GM19463 (cell line): ENCODE results near the gene ITGA2B.
A peak's percentile ranks its signal among the peaks of the same experiment; 100 is the strongest.
"Not testable (repeated sequence)": the region's sequence is repeated elsewhere in the genome, so short reads cannot be mapped to it uniquely, and the experiment has no call there.

Experiments used
- ATAC-seq: cut with Tn5 transposase; IDR thresholded peaks from one replicate; pipeline ENCODE4 v1.9.1; 2021; ENCODE audit warnings: mild to moderate bottlenecking, moderate library complexity; ENCODE audit not compliant: unreplicated experiment

Gene ITGA2B

DNA sequence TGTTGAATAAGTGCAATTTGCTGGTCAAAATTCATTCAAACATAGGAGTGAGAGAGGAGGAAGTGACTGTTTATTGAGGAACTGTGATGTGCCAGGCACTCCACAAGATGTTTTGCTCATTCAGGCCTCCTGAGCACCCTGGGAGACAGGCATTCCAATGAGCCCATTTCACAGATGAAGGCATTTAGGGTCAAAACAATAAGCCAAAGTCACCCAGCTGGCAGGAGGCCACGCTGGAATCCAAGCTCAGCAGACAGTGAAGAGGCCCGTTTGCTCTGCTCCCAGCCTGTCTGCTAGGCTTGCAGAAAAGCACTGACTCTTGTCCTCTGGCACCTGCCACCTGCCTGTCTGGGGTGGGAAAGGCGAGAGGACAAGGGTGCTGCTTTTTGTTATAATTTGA lies 54.7 kb downstream of the ITGA2B start:
- ATAC-seq = no peak

DNA sequence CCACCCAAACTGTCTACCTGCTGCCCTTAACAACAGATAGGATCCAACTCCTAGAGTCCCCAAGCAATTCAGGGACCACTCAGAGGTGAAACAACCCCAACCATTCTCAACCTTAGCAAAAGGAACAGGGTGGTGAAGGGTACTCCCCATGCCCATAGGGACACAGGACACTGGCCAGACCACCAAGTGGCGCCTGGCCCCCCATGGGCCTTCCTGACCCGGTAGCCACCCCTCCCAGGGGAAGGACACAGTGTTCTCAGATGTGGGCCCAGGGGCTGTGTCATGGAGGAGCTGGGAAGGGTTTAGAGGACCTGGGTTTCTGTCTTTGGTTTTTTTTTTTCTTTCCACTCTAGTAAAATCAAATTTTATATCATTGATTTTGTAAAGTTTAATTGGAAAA lies 55.1 kb downstream of the ITGA2B start:
- no peak for ATAC-seq

DNA sequence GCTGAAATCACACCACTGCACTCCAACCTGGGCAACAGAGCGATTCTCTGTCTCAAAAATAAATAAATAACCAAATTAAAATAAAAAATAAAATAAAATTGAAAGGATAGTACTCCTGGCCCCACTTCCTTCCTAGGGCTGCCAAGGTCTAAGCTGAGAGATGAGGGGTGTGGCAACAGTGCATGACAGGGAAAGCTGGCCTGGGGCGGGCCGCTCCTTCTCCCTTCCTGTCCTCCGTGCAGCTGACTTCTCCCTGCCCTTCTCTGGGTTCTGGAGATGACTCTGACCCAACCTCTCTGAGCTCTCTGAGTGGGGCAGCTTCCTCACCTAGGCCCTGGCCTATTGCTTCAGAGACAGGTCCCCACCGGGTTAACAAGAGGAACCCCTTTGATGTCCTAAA lies 56.1 kb downstream of the ITGA2B start:
- no peak for ATAC-seq

DNA sequence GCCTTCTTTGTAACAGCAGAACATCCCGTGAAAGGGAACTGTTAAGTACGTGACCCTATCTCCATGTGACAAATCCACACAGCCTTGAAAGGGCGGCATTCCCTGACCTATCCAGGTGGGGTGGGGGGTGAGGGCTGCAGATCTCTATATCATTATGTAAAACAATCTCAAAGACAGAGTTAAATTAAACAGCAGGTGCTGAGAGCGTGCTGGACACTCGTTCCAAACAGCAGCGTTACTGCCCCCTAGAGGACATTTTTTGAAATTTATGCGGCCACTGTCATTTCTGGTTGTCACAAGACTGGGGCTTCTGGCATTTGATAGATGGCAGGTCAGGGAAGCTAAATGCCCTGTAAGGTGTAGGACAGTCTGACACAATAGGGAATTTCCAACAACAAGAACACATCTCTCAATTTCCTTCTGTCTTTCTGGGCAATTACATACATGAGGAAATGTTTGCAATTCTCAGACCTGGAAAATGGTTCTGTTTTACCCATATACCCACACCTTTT lies 58.1 kb downstream of the ITGA2B start:
- no peak for ATAC-seq

DNA sequence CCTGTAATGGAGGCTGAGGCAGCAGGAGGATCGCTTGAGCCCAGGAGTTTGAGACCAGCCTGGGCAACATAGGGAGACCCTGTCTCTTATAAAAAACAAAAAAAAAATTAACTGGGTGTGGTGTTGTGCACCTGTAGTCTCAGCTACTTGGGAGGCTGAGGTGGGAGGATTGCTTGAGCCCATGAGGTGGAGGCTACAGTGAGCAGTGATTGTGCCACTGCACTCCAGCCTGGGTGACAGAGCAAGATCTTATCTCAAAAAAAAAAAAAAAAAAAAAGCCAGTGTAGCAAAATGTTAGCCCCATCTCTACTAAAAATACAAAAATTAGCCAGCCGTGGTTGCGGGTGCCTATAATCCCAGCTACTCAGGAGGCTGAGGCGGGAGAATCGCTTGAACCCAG lies 59.2 kb downstream of the ITGA2B start:
- not testable (repeated sequence) for ATAC-seq

DNA sequence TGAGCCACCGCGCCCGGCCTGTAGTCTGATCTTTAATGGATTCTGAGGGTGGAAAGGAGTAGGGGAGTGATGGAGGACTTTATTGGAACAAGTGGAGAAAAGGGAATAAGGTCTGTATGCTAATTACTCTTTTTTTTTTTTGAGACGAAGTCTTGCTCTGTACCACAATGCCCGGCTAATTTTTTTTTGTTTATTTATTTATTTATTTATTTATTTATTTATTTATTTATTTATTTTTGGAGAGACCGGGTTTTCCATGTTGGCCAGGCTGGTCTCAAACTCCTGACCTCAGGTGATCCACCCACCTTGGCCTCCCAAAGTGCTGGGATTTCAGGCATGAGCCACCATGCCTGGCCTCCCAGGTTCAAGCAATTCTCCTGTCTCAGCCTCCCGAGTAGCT lies 59.9 kb downstream of the ITGA2B start:
- ATAC-seq = not testable (repeated sequence)

DNA sequence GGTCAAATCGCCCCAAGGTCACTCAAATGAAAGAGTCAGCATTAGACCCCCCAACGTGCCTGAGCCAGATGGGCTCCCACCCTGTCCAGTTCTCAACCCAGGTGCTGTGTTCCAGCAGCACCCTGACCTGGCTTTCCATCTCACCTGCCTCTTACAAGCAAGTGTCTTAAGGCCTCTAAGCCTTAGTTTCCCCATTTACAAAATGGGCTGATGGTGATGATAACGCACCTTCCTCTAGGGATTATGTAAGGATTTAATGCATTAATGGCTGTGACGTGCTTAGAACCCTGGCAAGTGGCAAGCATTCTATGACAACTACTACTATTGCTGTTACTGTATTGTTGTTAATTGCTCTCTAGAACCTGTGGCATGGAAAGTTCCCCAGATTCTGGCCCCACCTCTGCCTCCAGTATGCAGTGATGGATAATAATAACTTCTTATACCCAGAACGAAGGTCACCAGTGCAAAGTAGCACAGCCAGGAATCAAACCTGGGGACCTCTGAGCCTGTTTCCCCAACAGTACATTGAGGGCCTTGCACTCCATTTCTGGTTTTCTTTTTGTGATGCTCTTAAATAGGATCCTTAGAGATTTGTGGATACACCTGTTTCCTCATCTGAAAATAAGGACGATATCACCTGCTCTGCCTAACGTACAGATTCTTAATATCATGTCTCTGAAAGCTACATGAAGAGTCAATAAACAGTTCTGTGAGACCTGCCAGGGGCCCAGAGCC lies 61.6 kb downstream of the ITGA2B start:
- ATAC-seq = no peak

DNA sequence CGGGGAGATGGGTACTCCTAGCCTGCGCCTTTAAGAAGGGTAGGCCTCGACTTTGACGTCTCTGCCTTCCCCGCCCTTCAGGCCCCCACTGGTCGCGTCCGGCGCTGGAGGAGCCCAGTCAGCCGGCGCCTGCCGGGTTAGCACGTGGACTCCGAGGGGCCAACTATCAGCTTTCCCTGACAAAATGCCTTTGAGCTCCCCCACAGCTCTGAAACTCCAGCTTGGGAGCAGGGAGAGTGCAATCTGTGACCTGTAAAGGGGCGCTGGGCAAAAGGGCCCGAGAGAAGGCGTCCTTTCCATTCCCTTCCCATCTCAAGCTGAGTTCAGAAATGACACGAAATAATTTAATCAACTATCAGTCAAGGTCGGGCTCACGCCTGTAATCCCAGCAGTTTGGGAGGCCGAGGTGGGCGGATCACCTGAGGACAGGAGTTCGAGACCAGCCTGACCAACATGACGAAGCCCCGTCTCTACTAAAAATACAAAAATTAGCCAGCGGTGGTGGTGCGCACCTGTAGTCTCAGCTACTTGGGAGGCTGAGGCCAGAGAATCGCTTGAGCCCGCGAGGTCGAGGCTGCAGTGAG lies 62.5 kb downstream of the ITGA2B start:
- peak; percentile 53 for ATAC-seq

DNA sequence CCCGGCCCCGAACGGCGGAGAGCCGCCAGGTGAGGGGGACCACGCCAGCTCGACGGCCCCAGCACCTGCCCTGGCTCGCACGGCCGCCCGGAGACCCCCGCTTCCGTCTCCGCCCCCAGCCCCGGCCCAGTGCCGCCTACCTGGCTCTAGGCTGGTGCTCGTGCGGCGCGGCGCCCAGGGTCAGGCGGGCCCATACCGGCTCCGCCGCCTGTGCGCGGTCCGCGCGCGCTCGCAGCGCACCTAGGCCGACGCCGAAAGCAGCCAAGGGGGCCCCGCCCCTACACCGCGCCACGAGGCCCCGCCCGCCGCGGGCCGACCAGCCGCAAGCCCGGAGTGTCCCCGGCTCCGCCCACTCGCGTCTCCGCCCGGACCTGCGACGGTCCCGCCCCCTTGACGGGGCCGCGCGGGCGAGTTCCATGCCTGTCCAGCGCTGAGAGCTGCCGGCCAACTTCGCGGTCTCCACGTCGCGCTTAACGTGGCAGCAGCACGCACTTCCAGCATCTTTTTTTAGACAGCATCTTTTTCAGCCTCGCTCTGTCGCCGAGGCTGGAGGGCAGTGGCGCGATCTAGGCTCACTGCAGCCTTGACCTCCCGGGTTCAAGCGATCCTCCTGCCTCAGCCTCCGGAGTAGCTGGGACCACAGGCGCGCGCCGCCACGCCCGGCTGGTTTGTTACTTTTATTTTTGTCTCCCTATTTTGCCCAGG lies 64.7 kb downstream of the ITGA2B start, which contains the start of gene SLC25A39:
Gene SLC25A39 (minus strand): TSS at position 253 of the 705 bp plus-strand sequence. CDS start 1,261 bp downstream, outside the sequence.
- peak; percentile 65 for ATAC-seq

DNA sequence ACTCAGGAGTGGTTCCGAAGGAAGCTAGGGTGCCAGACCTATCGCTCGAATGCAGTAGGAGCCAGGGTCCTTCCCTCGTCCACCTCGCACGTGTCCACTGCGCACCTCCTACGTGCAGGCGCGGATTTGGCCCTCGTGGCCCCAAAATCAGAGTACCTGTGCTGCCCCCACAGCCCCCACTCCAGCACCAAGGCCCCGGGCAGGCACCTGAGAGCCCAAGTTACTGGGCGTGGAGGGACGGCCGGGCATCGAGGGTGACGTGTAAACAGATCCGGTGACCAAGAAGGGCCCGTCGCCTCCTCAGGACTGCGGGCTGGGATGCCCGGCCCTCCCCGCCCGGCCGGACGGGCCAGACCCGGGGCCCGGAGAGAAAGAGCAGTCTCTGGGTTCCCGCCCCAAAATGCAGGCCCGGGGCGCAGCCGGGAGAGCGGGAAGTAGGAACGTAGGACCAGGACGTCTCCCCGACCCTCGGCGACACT lies 65.3 kb downstream of the ITGA2B start:
- no peak for ATAC-seq

DNA sequence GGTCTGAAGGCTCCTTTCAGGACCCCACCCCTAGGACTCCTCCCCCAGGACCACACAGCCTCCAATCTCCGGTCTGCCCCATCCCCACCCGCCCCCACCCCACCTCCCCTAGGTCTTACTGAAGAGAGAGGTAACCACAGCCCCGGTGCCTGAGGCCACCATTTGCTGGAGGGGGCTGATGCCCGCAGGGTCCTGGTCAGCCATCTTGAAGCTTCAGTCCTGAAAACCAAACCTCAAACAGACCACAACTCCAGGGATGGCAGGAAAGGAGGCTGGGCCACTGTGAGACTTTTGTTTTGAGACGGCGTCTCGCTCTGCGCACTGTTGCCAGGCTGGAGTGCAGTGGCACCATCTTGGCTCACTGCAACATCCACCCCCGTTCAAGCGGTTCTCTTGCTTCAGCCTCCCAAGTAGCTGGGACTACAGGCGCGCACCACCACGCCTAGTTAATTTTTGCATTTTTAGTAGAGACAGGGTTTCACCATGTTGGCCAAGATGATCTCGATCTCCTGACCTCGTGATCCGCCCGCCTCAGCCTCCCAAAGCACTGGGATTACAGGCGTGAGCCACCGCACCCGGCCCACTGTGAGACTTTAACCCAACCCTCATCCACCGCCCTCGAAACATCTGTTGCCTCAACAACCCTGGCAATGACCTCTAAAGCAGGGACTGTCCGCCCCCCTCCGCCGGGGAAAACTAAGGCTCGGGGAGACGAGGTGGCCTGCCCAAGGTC lies 65.9 kb downstream of the ITGA2B start:
- no peak for ATAC-seq

DNA sequence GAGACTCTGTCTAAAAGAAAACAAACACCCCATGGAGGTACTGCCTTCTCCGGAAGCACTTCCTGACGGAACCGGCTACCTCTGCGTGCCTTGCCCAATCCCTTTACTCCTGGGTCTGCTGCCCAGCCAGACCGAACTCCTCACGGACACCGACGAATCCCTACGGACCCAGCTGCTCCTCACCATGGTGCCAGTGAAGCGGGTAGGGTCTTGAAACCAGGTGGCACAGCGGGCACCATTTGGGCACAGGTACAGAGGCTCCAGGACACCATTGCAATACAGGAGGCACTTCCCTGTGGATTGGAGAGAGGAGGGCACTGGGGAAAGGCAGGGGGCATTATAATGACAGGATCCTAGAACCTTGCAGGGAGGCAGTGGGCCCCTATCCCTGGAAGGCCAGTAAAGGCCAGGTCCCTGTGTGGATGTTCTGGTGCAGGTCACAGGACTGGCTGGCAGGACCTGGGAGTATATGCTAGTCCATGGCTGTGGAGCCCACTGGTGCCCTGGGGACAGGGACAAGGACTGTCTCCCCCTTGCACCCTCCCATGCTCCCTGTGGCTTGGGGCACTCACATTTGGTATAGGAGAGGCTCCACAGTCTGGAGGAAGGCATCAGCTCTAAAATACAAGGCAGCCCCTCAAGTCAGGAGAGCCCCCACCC lies 67.1 kb downstream of the ITGA2B start:
- no peak for ATAC-seq
